ENCODE results near the gene BCAP29.

BCAP29 gene

DNA sequence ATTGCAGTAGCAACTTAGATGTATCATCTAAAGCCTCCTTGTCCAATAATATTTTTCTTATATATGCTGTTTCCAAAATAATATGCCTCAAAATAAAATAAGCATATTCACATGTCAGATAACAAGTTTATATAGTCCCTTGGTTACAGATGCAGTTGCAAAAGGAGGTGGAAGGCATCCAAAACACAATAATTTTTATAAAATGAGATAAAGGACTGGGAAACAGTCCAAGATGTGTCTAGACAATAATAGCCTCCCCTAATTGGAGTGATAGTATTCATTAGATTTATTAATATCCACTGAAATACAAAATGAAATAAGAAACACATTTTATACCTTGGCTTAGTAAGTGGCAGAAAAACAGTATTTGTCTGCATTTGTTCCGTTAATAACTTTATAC lies 30.3 kb downstream of the BCAP29 start:
- no peaks in the 10 kb centered on the region for H3K4me1 ChIP-seq (ENCODE audit: insufficient read depth, low read length, severe bottlenecking)
- no peaks in the 10 kb centered on the region for H3K79me2 ChIP-seq (ENCODE audit: insufficient read depth, low read length)
- no peak overlapping the region for H3K4me3 ChIP-seq (ENCODE audit: low read depth, low read length, poor library complexity, severe bottlenecking)
- no peak overlapping the region for H3K4me2 ChIP-seq (ENCODE audit: low read length)
- H3K9ac ChIP-seq (ENCODE audit: low read length), result no peak overlapping the region
- no peaks in the 10 kb centered on the region for H3K9me2 ChIP-seq (ENCODE audit: low read depth, low read length)
- TF ChIP-seq EZH2 (IDR thresholded peaks at IDR 0.05; ENCODE audit: borderline replicate concordance, low read length) (no peak), CTCF (IDR thresholded peaks at IDR 0.05; ENCODE audit: low read length) (no peak)
- H3K9me3 ChIP-seq (ENCODE audit: low read length), result no peaks in the 10 kb centered on the region
- H3K27ac ChIP-seq (ENCODE audit: low read depth, low read length, poor library complexity, severe bottlenecking), result no peak overlapping the region
- no peaks in the 10 kb centered on the region for H3K27me3 ChIP-seq (ENCODE audit: insufficient read depth, low read length)
- H2AFZ ChIP-seq (ENCODE audit: low read length), result no peak overlapping the region
- H4K20me1 ChIP-seq (ENCODE audit: insufficient read depth, low read length), result no peaks in the 10 kb centered on the region
- H3K36me3 ChIP-seq (ENCODE audit: insufficient read depth, low read length), result peaks cover 31% of the 10 kb centered on the region
- no peaks in the 10 kb centered on the region for H3F3A ChIP-seq (ENCODE audit: insufficient read depth, low read length)

GRCh38 chr7:107613439-107613838 lies 33.4 kb downstream of the BCAP29 start:
- Histone ChIP-seq H3K27ac (ENCODE audit: low read depth, low read length, poor library complexity, severe bottlenecking) (no peak overlapping the region), H3K9me3 (ENCODE audit: low read length) (no peaks in the 10 kb centered on the region), H3K79me2 (ENCODE audit: insufficient read depth, low read length) (no peaks in the 10 kb centered on the region), H4K20me1 (ENCODE audit: insufficient read depth, low read length) (no peaks in the 10 kb centered on the region), H3K36me3 (ENCODE audit: insufficient read depth, low read length) (peaks cover 47% of the 10 kb centered on the region), H3K27me3 (ENCODE audit: insufficient read depth, low read length) (no peaks in the 10 kb centered on the region), H3K9ac (ENCODE audit: low read length) (no peak overlapping the region), H3K4me1 (ENCODE audit: insufficient read depth, low read length, severe bottlenecking) (no peaks in the 10 kb centered on the region), H3K4me2 (ENCODE audit: low read length) (no peak overlapping the region), H3K9me2 (ENCODE audit: low read depth, low read length) (no peaks in the 10 kb centered on the region), H2AFZ (ENCODE audit: low read length) (no peak overlapping the region), H3K4me3 (ENCODE audit: low read depth, low read length, poor library complexity, severe bottlenecking) (no peak overlapping the region), H3F3A (ENCODE audit: insufficient read depth, low read length) (no peaks in the 10 kb centered on the region)
- TF ChIP-seq EZH2 (IDR thresholded peaks at IDR 0.05; ENCODE audit: borderline replicate concordance, low read length) (no peak), CTCF (IDR thresholded peaks at IDR 0.05; ENCODE audit: low read length) (no peak)

DNA sequence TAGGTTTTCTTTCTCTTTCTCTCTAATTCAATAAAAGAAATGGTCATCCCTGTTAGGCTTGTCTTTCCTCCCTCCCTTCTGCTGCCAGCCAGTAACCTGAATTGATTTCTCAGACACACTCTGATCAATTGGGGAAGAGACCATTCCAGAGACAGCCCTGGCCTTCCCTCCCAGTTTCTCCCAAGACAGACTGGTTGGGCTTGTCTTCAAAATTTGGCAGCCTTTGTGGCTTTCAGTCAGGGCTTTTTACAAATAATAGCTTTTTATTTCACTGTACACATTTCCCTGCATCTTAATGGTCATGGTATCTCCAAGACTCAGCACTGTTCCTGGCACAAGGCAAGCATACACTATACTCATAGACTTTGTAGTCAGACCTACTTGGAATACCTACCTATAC lies 33.9 kb downstream of the BCAP29 start:
- no peak overlapping the region for H3K4me3 ChIP-seq (ENCODE audit: low read depth, low read length, poor library complexity, severe bottlenecking)
- no peaks in the 10 kb centered on the region for H4K20me1 ChIP-seq (ENCODE audit: insufficient read depth, low read length)
- H3K27ac ChIP-seq (ENCODE audit: low read depth, low read length, poor library complexity, severe bottlenecking), result no peak overlapping the region
- H3K36me3 ChIP-seq (ENCODE audit: insufficient read depth, low read length), result peaks cover 47% of the 10 kb centered on the region
- H3K79me2 ChIP-seq (ENCODE audit: insufficient read depth, low read length), result no peaks in the 10 kb centered on the region
- H3K9ac ChIP-seq (ENCODE audit: low read length), result no peak overlapping the region
- no peak for TF ChIP-seq EZH2 (IDR thresholded peaks at IDR 0.05; ENCODE audit: borderline replicate concordance, low read length)
- no peak for TF ChIP-seq CTCF (IDR thresholded peaks at IDR 0.05; ENCODE audit: low read length)
- no peak overlapping the region for H2AFZ ChIP-seq (ENCODE audit: low read length)
- H3K4me1 ChIP-seq (ENCODE audit: insufficient read depth, low read length, severe bottlenecking), result no peaks in the 10 kb centered on the region
- no peak overlapping the region for H3K4me2 ChIP-seq (ENCODE audit: low read length)
- H3K9me2 ChIP-seq (ENCODE audit: low read depth, low read length), result no peaks in the 10 kb centered on the region
- no peaks in the 10 kb centered on the region for H3F3A ChIP-seq (ENCODE audit: insufficient read depth, low read length)
- no peaks in the 10 kb centered on the region for H3K9me3 ChIP-seq (ENCODE audit: low read length)
- no peaks in the 10 kb centered on the region for H3K27me3 ChIP-seq (ENCODE audit: insufficient read depth, low read length)
